GM21576 (cell line): ENCODE data around the gene CACNA1C.

Experiments
- ATAC-seq: cut with Tn5 transposase; IDR thresholded peaks from one replicate; pipeline ENCODE4 v1.9.1; 2021; ENCODE audit warnings: mild to moderate bottlenecking, moderate library complexity; ENCODE audit not compliant: unreplicated experiment

CACNA1C gene

DNA sequence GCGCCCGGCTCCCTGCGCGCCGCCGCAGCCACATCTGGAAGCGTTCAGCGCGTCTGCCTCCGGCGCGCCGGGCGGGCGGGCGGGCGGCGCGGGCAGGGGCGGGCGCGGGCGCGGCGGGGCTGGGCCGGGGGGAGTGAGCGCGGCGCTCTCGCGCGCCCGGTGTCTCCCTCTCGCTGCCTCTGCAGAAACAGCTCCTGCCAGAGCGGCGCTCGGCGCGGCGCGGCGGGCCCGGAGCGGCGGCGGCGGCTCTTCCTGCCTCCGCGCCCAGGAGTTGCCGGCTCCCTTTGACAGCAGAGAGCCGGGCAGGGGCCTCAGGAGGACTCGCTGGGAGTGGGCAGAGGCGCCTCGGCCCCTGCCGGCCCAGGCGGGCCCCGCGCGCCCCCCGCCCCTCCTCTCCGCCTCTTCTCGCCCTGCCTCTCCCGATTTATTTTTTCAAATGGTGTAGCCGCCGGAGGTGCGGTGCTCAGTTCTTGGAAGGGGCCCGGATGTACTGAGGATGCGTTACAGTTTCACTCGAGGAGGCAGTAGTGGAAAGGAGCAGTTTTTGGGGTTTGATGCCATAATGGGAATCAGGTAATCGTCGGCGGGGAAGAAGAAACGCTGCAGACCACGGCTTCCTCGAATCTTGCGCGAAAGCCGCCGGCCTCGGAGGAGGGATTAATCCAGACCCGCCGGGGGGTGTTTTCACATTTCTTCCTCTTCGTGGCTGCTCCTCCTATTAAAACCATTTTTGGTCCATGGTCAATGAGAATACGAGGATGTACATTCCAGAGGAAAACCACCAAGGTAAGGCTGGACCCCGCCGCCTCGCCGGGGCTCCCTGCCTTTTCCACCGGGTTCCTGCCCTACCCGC, at the start of gene CACNA1C:
Gene CACNA1C (plus strand): TSS at position 162 of the 853 bp plus-strand sequence. CDS start 576 bp downstream, at position 738.
- ATAC-seq: no peak

DNA sequence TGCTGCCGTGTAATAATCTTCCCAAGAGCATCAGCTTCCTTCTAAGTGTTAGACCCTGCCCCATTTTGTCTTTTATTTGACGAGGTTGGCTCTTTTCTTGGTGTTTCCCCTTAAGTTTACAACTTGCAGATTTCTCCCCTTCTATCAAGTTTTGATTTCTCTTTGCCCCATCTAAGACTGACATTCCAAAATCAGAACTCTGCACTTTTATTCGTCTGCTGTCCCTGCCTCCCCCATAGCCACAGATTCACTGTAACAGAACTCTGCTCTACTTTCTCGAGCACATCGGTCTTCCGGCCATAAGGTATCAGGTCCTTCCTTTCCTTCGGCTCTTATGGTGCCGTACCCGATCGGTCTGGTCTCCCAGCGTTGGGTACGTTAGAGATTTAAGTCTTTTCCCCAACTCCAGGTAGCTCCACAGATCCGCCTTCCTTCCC, 49.1 kb upstream of the CACNA1C start:
- ATAC-seq: peak; percentile 11

DNA sequence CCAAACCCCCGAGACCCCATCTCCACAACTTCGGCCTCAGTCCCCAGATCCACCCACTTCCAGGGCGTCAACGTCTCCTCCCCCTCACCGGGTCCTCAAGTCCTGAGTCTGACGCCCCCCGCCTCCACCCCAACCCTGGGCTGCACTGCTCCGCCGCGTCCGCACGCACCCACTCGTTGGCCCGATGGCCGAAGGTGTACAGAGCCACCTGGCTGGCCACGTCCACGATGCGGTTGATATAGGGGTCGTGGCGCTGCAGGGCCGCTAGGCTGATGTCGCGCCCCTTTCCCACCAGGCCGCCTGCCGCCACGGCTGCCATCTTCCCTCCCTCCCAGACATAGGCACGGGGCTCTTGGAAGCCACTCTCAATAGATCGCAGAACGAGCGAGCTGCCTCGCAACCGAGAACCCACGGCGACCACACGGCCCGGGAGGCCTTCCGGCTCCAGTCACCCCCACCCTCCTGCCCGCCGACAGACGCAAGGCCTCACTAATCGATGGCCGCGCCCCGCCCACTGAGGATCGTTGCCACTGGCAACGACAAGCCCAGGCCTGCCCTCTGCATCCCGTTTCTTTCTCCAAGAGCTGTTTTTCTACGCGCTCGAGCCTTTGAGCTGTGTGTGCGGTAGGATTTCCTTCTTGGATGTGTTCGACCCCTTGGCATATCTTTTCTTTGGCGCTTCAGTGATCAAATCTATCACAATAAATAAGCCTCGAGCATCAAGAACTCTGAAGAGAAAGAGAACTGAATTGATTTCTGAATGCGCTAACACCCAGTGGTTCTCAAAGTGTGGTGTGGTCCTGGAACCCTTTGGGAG, 48.5 kb upstream of the CACNA1C start, which contains the start of gene DCP1B:
Gene DCP1B (minus strand): TSS at position 345 of the 817 bp plus-strand sequence. CDS start 26 bp downstream, at position 319.
- ATAC-seq: peak; percentile 97

DNA sequence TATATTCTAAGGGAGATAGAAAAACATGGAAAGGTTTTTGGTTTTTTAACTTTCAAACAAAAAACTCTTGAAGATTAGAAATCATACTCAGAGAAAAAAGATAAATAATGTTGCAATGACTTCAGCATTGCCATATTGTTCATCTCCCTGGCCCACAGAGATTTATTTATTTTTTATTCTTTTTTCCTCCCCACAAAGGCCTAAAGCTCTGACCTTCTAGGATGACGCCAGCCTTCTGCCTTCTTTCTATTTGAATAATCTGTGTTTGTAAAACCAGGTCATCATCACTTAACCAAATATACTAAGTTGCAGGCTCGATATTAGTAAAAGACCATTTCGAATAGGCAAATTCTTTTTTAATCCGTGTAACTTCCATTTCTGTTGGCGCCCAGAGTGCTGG, 44.1 kb upstream of the CACNA1C start:
- no peak for ATAC-seq

DNA sequence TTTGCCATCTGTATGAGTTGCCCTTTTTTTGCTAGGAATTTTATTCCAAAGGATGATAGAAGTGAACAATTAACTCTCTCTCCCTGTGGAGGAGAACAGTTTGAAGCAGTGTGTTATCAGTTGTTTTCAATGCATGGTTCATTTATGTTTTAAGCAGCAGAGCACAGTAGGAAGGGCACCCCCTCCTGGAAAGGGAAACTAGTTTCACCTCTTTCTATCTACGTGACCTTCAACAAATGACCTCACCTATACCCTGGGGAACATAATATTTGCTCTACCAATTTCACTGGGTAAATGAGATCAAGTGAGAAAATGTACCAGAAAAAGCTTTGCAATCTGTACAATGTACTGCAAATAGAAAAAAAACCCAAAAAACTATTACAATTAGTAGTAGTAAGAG, 43.2 kb upstream of the CACNA1C start:
- ATAC-seq: no peak

DNA sequence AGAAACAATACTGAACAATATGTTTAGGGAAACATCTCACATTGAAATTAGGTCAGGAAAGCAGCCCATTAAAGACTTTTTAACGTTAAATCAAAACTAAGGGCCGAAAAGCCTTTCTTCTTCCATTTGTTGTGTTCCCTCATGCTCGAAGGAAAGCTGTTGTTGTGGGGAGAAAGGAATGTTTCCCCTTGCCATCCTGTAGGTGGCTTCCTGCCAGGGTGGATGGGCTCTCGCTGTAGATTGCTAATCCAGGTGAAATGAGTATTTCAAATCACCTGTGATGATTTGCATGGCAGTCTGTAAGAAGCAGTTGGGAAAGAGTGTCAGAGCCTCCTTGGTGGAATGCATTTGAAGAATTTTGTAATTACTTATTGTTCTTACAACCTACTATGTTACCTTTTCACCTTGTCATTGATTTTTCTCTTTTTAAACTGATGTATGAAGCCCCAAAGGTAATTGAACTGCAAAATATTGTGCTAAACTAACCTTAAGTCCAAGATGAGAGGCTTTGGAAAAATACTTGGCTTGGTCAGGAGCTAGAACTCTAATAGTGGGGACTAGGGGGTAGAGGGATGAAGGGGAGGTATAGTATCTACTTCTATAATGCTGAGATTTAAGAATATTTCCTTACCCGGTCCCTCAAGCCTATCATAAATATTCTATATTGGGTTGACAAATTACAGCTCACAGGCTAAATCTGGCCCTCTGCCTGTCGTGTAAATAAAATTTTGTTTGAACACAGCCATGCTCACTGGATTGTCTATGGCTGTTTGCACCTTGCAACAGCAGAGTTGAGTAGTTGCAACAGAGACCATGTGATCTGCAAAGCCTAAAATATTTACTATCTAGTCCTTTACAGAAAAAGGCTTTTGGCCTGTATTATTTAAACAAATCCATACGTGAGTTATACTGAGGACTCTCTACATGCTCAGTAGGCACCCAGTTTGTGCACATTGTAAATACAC, 40.9 kb upstream of the CACNA1C start:
- no peak for ATAC-seq

DNA sequence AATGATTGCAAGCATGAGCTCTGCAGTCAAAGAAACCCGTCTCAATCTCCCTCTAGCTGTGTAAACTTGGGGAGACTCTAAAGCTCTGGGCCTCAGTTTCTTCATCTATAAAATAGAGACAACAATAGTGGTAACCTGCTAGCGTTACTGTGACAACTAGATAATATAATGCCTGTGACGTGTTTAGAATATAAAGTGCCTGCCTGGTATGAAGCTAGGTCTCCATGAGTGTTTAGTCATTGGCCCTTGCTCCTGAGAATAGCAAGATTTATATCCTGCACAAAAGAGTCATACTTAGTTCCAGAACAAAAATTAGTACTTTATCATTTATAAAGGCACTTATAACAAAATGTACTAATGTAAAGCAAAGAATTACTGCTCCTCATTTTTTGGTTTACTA, 39.7 kb upstream of the CACNA1C start:
- no peak for ATAC-seq

DNA sequence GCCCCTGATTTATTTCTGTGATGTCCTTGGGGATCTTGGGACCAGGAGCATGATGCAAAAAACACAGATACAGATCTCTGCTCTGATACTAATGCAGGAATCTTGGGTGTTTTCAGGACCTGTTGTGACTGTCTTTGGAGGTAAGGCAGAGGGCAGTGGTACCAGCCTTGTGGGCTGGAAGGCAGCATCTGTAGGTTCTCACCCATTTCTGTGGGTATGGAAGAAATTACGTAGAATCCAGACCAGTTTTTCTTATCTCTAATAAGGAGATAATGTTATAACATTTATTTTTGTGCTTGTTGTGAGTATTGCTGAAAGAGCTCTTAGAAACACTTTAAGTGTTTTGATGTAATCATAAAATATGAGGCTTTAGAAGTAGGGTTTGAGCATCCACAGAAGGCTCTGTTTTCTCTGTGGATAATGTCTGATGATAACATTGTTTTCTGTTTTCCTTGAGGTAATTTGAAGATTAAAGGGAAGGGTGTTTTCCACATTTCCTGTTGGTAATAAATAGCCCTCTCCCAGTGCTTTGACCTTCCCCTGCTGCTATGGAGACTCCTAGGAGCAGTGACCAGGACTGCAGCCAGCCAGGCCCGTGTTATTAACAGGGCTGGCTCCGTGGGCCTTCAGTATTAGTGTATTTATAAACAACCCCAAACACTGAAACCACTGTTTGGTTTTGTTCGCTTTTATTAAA, 39.1 kb upstream of the CACNA1C start:
- no peak for ATAC-seq

DNA sequence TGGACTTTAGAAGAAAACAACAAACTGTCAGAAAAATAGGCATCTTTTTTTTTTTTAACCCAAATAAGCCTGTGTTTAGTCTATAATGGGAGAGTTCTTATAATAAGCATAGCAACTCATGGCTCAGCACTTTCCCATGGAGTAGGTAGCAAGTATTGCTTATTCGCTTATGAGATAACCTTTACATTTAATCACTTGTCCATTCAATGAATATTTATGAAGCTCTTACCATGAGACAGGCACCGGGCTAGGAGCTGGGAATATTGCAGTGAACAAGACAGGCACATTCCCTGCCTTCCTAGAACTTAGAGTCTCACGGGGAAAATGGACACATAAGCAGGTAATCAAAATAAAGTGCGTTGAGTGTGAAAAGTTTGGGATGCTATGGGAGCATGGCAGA, 38.6 kb upstream of the CACNA1C start:
- no peak for ATAC-seq

DNA sequence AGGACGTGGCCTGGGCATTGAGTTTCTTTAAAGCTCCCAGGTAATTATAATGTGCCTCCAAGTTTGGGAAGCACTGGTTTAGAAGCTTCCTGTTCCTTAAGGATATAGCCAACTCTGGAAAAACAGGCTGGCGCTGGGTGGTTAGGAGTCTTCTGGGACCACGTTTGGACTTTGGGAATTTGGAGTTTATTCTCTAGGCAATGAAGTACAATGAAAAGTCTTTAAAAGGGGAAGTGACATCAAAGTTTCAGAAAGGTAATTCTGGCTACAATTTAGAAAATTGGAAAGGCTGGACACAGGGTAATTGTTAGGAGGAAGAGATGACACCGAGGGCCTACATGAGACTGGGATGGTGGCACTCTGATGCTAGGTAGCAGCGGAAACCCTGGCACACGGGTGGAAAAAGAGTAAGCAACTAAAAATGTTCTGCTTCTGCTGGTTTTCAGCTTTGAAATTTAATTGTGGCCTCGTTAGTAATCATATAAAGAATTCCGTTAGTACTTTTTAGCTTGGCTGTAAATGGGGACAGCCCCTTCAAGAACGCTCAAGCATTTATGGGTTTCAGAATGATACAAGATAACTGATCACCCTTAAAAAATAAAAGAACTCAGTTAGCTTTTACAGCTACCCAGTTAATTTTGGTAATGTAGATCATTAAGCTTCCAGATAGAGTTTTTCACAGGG, 35.8 kb upstream of the CACNA1C start:
- no peak for ATAC-seq

DNA sequence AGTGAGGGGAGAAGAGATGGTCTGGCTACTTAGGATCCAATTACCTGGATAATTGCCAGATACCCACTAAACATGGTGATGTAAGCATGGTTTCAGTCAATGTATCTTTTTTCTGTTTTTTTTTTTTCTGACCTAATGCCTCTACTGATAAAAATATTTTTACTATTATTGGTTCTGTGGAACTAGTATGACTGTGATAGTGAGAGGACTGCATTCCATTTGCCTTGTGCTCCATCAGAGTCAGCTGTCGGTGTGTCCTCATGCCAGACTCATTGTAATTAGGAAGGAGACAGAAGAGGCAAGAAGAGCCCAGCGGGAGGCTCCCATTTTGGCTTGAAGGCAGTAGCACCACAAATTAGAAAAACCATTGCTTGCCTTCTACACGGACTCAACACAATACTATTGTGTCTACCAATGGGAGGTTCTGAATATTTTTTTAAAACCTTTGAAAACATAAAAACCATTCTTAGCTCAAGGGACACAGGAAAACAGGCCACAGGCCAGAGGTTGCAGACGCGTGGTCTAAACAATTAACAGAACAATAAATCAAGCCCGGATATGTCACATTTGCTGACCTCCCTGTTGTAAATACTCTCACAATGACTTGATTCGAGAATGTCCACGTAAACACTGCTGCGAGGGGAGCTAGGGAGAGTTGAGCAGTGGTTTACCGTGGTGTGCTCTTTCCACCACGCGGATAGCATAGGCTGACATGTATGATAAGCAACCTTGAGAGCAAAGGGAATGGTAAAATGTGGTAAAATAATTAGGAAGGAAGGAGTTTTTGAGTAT, 35.0 kb upstream of the CACNA1C start:
- no peak for ATAC-seq

DNA sequence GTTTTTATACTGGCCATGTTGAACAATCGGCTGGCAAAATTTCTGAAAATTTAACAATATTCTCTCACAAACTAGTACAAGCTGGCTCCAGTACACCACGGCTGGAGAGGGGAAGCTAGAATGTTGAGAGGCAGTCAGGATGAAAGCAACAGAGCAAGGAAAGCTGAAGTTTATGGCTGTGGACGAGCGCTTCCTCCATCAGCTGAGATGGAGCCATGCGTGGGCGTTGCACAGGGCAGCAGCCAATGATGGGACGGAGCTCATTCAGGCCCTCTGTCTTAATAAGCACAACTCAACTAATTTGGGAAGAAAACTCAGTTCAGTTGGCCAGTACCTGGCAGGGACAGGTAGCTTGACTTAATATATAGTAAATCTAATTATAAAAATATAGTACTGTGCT, 34.4 kb upstream of the CACNA1C start:
- ATAC-seq: no peak

DNA sequence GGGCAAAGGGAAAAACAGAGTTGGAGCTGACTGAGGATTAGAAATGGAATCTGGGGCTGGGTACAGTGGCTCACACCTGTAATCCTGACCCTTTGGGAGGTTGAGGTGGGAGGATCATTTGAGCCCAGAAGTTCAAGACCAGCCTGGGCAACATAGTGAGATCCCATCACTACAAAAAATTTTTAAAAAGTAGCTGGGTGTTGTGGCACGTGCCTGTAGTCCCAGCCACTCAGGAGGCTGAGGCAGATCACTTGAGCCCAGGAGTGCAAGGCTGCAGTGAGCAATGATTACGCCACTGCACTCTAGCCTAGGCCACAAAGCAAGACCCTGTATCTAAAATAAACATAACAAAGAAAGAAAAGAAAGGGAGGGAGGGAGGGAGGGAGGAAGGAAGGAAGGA, 33.7 kb upstream of the CACNA1C start:
- ATAC-seq: no peak

DNA sequence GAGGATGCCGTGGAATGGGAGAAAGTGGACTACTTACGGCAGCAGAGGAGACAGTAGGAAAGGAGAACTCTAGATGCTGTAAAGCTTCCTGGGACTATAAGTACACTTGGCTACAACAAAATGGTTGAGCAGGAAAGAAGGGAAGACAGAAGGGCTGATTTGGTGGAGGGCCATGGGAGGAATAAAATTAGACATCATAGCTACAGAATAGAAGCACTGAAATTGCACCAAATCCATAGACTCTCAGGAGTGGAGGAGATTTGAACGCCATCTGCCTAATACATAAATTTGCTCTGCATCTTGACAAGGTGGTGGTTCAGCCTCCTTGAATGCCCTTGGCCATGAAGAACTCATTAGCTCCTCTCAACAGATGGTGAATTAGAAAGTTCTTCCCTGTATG, 32.3 kb upstream of the CACNA1C start:
- no peak for ATAC-seq

DNA sequence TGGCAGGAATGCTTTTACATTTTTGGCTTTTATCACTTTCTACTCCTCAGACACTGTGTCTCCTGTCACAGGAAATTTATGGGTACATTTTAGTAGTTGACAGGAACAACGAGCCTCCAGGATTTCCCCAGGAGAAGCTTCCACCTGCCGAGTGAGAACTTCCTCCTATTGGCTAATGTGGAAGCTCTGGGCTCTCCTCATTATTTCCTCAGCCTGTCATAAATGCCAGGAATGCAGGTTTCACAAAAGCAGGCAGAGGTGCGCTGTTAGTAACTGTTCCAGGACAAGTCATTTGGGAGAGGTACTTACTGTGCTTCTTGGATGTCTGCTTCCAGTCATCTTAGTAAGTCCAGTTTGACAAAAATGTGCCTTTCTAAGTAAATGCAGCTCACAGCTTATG, 29.4 kb upstream of the CACNA1C start:
- no peak for ATAC-seq

DNA sequence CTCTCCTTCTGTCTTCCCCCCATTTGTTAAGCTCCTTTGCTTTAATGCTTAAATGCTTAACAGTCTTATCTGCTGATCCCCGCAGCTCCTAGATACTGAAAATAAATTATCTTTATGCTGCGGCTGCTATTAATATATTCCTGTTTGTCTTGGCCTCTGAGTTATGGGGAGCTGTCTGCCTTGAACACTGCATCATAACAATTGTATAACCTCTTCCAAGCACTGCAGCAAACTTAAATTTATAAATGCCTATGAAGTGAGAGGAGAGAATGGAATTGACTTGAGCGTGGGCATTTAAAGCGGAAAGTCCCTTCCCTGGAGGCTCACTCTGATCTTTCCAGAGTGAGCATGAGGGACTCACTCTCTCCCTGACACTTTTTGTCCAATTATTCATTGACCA, 25.4 kb upstream of the CACNA1C start:
- ATAC-seq: no peak

DNA sequence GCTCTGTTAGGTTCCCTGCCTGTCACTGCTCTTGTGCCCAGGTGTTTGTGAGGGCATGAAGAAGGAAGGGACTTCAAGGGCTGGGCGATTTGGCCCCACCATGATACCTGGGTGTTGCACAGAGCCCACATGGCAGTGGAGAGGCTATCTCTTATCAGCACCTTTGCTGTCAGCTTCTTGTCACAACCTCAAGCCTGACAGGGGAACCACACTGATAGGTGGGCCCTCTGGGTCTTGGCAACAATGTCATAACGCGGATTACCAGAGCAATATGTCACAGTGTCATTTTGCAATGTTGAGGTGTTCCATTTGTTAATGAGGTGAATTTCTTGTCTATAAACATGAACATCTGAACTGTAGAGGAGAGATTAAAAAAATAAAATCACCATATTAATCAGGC, 22.9 kb upstream of the CACNA1C start:
- no peak for ATAC-seq

DNA sequence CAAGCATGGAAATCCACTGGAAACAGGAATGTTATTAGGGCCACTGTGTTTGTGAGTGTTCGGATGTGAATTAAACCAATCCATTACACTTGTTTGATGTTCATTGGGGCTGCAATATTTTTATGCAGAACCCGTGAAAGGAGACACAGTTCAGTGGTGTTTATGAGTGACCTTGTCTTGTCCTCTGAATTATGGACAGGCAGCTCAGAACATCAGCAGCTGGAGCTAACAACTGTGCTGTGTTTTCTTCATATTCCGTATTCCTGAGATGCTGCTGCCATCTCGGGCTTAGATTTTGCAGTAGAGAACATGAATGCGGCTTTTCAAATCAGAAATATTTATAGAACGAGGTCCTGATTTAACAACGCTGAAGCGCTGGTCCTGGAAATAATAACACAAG, 20.3 kb upstream of the CACNA1C start:
- no peak for ATAC-seq
